ENCODE results near the gene EMILIN3.

The EMILIN3 gene

DNA sequence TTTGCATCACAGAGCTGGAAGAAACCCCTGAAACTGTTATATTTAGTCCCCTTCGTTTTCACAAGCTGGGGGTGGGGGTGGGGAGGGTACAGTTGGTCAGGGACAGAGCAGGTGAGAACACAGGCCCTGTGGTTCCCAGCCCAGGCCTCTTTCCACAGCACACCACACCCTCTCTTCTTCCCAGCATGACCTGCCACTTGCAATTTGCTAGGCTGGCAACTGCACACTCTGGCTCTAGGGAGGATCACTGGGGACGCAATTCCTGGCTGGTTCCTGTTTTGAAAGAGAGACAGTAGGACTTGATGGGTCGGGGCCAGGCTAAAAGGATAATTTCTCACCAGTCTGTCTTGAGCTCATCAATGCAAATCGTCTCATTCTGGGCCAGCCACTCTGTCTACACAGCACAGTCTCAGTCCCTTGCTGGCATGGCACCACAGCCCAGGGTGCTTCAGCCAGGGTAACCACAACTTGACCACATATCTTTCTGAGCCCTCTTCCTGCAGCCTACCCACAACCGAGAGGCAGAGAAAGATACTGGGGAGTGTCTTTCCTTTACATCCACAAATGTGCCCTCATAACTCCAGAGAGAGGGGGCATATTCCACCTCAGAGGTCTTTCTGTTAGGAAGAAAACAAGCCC is 41.7 kb upstream of the EMILIN3 start:
- no peak for DNase-seq (ENCODE audit: low read depth)
- TF ChIP-seq, protein P1, sequence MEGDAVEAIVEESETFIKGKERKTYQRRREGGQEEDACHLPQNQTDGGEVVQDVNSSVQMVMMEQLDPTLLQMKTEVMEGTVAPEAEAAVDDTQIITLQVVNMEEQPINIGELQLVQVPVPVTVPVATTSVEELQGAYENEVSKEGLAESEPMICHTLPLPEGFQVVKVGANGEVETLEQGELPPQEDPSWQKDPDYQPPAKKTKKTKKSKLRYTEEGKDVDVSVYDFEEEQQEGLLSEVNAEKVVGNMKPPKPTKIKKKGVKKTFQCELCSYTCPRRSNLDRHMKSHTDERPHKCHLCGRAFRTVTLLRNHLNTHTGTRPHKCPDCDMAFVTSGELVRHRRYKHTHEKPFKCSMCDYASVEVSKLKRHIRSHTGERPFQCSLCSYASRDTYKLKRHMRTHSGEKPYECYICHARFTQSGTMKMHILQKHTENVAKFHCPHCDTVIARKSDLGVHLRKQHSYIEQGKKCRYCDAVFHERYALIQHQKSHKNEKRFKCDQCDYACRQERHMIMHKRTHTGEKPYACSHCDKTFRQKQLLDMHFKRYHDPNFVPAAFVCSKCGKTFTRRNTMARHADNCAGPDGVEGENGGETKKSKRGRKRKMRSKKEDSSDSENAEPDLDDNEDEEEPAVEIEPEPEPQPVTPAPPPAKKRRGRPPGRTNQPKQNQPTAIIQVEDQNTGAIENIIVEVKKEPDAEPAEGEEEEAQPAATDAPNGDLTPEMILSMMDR (IDR thresholded peaks at IDR 0.05; ENCODE audit: insufficient read depth, low read depth, low read length, missing control alignments) = no peak
- H3K4me3 ChIP-seq (ENCODE audit: low read length) = no peak overlapping the region

DNA sequence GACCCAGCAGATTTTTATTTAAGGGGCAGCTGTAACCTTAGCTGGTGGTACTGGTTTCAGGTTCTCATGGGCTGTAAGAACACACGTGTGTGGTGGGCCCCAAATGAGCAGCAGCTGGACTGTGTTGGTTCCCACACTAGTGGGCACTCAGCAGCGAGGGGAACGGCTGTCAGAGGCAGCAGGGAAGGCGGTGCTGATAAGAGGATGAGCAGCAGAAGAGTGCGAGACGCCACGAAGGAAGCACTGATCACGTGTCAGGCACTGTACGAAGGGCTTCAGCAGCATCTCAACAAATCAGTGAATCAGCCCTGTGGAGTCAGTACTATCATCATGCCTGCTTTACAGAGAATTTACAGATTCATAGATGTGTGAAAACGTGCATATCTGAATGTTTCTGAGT is 41.0 kb upstream of the EMILIN3 start:
- no peak overlapping the region for H3K4me3 ChIP-seq (ENCODE audit: low read length)

DNA sequence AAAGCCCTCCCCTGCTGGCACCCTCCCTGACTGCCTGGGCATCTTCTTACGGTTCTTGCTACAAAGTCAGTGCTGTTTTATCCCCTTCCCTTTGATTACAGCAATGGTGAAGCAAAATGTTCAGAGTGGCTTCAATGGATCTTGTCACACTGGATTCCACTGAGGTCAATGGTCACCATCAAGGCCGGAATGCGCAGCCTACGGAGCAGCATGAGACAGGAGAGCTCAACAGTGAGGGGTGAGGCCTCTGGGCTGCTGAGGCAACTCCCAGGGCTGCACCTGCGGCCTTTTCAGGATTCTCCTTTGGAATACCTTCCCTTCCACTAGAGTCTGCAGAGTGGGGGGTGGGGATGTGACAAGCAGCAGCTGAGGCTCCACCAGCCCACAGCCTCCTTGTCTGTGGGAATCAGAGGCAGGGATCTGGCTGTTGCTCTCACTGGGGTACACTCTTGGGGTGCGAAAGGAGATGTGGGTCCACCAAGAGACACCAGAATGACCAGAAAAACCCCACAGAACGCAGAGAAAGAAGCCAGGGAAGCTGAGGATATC is 40.4 kb upstream of the EMILIN3 start:
- TF ChIP-seq, protein P1 (IDR thresholded peaks at IDR 0.05; ENCODE audit: insufficient read depth, low read depth, low read length, missing control alignments) = no peak
- H3K4me3 ChIP-seq (ENCODE audit: low read length) = no peak overlapping the region
- DNase-seq (ENCODE audit: low read depth) = no peak

More for the DNA sequence above, 41.0 kb upstream of the EMILIN3 start:
- TF ChIP-seq, protein P1 (IDR thresholded peaks at IDR 0.05; ENCODE audit: insufficient read depth, low read depth, low read length, missing control alignments) = no peak
- DNase-seq (ENCODE audit: low read depth) = no peak

DNA sequence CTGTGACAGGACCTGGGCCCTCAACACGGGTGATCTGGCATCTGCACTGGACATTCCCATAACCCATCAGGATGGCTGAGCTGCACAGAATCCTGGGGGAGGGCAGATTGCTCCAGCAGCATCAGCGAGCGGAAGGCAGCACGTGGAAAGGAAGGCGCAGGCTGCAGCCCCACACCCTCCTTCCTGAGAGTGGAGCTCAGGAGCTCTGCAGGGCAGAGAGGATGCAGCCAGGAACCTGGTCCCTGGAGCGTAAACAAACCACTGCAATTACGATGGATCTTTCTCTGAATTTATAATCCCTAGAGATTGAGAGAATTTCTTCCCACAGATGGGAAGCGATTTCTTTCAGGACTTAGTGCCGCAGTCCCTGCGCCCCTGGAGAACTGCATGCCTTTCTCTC is 39.7 kb upstream of the EMILIN3 start:
- DNase-seq (ENCODE audit: low read depth) = no peak
- no peak overlapping the region for H3K4me3 ChIP-seq (ENCODE audit: low read length)
- TF ChIP-seq, protein P1 (IDR thresholded peaks at IDR 0.05; ENCODE audit: insufficient read depth, low read depth, low read length, missing control alignments) = no peak

DNA sequence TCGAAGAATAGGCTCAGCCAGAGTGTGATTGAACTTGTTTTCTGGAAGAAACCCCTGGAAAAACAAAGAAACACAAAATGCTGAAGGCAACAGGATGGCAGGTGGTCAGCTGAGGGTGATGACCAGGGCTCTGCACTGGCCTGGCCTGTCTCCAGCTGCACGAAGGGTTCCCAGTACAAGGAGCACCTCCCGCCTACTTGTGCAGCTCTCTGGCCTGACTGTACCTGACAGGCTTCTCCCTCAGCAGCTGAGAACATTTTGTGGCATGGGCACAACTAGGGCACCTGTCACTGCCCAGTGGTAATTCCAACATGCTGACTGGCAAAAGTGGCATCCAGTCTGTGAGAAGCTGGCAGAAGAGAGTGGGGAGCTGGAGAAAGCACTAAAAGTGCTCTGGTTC is 38.8 kb upstream of the EMILIN3 start:
- TF ChIP-seq, protein P1 (IDR thresholded peaks at IDR 0.05; ENCODE audit: insufficient read depth, low read depth, low read length, missing control alignments) = no peak
- no peak for DNase-seq (ENCODE audit: low read depth)
- H3K4me3 ChIP-seq (ENCODE audit: low read length) = no peak overlapping the region

DNA sequence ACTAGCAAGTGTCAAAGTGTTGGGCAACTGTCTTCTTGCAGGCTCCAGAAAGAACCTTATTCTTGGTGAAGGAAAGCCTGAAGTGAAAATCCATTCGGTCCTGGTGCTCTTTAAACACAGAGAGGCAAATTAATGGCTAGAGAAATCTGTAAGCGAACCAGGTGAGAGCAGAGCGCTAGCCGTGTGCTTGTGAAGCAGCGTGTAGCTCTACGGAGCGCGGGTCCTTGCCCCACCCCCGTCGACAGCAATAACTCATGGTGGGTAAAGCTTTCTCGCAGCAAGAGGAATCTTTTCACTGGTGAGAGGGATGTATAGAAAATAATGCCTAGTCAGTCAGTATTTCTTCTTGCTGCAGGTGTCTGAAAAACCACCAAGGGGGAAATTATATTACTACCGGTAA is 37.0 kb upstream of the EMILIN3 start:
- H3K4me3 ChIP-seq (ENCODE audit: low read length) = no peak overlapping the region
- TF ChIP-seq, protein P1 (IDR thresholded peaks at IDR 0.05; ENCODE audit: insufficient read depth, low read depth, low read length, missing control alignments) = no peak
- DNase-seq (ENCODE audit: low read depth) = no peak

DNA sequence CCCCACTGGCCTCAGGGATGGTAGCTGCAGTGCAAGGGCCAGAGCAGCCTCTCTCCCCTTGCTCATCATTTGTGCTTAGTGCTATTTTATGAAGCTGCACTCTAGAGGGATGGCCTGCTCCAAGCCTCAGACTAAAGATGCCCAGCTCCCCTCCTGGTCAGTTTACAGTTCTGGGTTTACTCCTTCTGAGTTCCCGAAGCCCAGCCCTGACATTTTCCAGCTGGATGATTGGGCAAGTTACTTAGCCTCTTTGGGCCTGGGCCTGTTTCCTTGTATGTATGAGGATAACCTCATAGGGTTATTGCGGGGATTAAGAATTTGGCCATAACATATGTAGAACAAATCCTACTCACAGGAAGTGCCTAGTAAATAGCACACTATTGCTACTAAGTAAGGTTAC is 31.8 kb upstream of the EMILIN3 start:
- TF ChIP-seq, protein P1 (IDR thresholded peaks at IDR 0.05; ENCODE audit: insufficient read depth, low read depth, low read length, missing control alignments) = no peak
- H3K4me3 ChIP-seq (ENCODE audit: low read length) = no peak overlapping the region
- DNase-seq (ENCODE audit: low read depth) = no peak

Data from epithelial cell of esophagus (primary cell).